Right lobe of liver (tissue), 6 donors: Measurements from ENCODE around the gene BAMBI. TPM values are rescaled to one million over a fixed set of nuclear protein-coding genes. Genes with fewer than 3 reads are reported as not detected.

Experiments
- ATAC-seq, 4 donors: fragments of 200-7000 bp; cut with Tn5 transposase; one replicate each; pipeline ENCODE4 v1.9.1; 2020; ENCODE audit warnings: mild to moderate bottlenecking in 4 of 4, moderate library complexity in 4 of 4
- DNase-seq, 3 donors: peaks; one replicate each; pipeline ENCODE4 v3.0.0-alpha.2; 2020
- H3K27ac ChIP-seq, 3 donors: fragments of 200-600 bp; one replicate each; pipeline ENCODE4 v1.8.0; 2022
- H3K27me3 ChIP-seq, 2 donors: fragments of 200-600 bp; one replicate each; pipeline ENCODE4 v1.8.0; 2022
- H3K36me3 ChIP-seq, 4 donors: fragments of 200-600 bp; sonication (generic) in 1 of 4; one replicate each; pipeline versions ENCODE4 v1.5.1 to v1.8.0; 2017 to 2022; ENCODE audit warnings: control low read depth in 1 of 4
- H3K4me1 ChIP-seq, 4 donors: fragments of 200-600 bp; sonication (generic) in 1 of 4; one replicate each; pipeline versions ENCODE4 v1.5.1 to v1.8.0; 2017 to 2022; ENCODE audit warnings: control low read depth in 1 of 4
- H3K4me3 ChIP-seq, 3 donors: fragments of 200-600 bp; one replicate each; pipeline ENCODE4 v1.8.0; 2022
- H3K9me3 ChIP-seq, 4 donors: fragments of 200-600 bp; sonication (generic) in 1 of 4; one replicate each; pipeline versions ENCODE4 v1.5.1 to v1.8.0; 2017 to 2022; ENCODE audit warnings: control low read depth in 1 of 4
- POLR2A ChIP-seq: fragments of 450-650 bp; IDR thresholded peaks from one replicate; pipeline ENCODE4 v1.6.1; 2017; ENCODE audit warnings: antibody characterized with exemption, mild to moderate bottlenecking
- WGBS: methylation state at CpG from one replicate; pipeline ENCODE4 v1.1.6; 2018; ENCODE audit warnings: low coverage, low lambda C conversion rate; ENCODE audit not compliant: insufficient coverage; ENCODE audit errors: missing lambda C conversion rate; 5-methylcytosine and 5-hydroxymethylcytosine counted together
- intact Hi-C, 2 donors: fragments of 100-400 bp; cut with DNase I; formaldehyde crosslinking; loops; one replicate each; pipeline versions ENCODE4 v1.11.2 to v1.14.1; 2022
- total RNA-seq, 6 experiments: library from RNA; depleted of rRNA in 2 of 6; stranded (reverse); fragments of >200 nt in 2 of 6; fragmentation: NEBNext Ultra II Directional in 3 of 6; extraction: Animal tissue kit (Norgen Biotek cat#: 25700) in 3 of 6; gene quantifications; one replicate each; pipeline versions ENCODE4 v1.1.0 to v1.2.4, GENCODE V29; 2016 to 2023
- TF ChIP-seq, protein P1 (sequence below), 4 donors: fragments of 200-600 bp in 3 of 4; fragments of 450-650 bp in 1 of 4; IDR thresholded peaks; one replicate each; pipeline versions ENCODE4 v1.5.1 to v1.8.0; 2016 to 2022; ENCODE audit warnings: antibody characterized with exemption in 4 of 4, mild to moderate bottlenecking in 2 of 4
- donor health status: DM: no; HTN: yes; CAD: no.
- donor health status: DM: no; HTN: no; CAD: no.
- donor health status: DM: no; HTN: no; CAD: no.
- donor health status: DM: no; HTN: yes; CAD: no.
- donor health status: DM: no; HTN: yes; CAD: no.

Gene BAMBI
- total RNA-seq, 6 experiments from 2014 or later, result 2.4 to 22.4 (median 7.2) TPM

DNA sequence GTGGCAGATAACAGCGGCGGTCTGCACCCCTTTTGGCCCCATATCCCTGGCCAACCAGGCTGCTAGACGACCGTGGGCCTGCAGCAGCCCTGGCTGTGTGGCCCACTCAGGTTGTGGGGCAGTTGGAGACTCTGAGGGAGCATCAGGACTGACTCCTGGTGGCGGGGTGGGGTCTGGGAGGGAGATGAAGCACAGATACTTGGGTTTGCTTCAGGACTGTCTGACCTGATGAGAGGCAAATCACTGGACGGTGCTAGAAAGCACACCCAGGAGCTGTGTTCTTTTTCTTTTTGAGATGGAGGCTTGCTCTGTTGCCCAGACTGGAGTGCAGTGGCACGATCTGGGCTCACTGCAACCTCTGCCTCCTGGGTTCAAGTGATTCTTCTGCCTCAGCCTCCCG lies 28.2 kb downstream of the BAMBI start:
- DNase-seq (no peak), ATAC-seq (no peak)
- no peak for TF ChIP-seq POLR2A
- TF ChIP-seq, protein P1, sequence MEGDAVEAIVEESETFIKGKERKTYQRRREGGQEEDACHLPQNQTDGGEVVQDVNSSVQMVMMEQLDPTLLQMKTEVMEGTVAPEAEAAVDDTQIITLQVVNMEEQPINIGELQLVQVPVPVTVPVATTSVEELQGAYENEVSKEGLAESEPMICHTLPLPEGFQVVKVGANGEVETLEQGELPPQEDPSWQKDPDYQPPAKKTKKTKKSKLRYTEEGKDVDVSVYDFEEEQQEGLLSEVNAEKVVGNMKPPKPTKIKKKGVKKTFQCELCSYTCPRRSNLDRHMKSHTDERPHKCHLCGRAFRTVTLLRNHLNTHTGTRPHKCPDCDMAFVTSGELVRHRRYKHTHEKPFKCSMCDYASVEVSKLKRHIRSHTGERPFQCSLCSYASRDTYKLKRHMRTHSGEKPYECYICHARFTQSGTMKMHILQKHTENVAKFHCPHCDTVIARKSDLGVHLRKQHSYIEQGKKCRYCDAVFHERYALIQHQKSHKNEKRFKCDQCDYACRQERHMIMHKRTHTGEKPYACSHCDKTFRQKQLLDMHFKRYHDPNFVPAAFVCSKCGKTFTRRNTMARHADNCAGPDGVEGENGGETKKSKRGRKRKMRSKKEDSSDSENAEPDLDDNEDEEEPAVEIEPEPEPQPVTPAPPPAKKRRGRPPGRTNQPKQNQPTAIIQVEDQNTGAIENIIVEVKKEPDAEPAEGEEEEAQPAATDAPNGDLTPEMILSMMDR (IDR thresholded peaks at IDR 0.05), result no peak
- intact Hi-C loops, result no loop called here
- no peak overlapping the region for H3K27ac ChIP-seq
- 61% methylated on average over 4 of the region's 8 CpGs for WGBS
- H3K27me3 ChIP-seq, result no peaks in the 10 kb centered on the region
- H3K9me3 ChIP-seq, result no peaks in the 10 kb centered on the region
- no peaks in the 10 kb centered on the region for H3K36me3 ChIP-seq
- no peaks in the 10 kb centered on the region for H3K4me1 ChIP-seq
- H3K4me3 ChIP-seq, result no peak overlapping the region

- no peaks in the 10 kb centered on the region for H3K27me3 ChIP-seq
- no peaks in the 10 kb centered on the region for H3K9me3 ChIP-seq
- H3K36me3 ChIP-seq, result no peaks in the 10 kb centered on the region
- intact Hi-C loops, result no loop called here
- H3K4me1 ChIP-seq, result no peaks in the 10 kb centered on the region
- ATAC-seq (no peak), DNase-seq (no peak)
- TF ChIP-seq, protein P1 (IDR thresholded peaks at IDR 0.05), result no peak
- TF ChIP-seq POLR2A, result no peak
- no peak overlapping the region for H3K27ac ChIP-seq
- 79% methylated on average over 9 of the region's 9 CpGs for WGBS
- H3K4me3 ChIP-seq, result no peak overlapping the region
These were observed 31.8 kb downstream of the BAMBI start for GRCh38 chr10:28709001-28709710.

- 57% methylated on average over 5 of the region's 6 CpGs for WGBS
- intact Hi-C loops, result no loop called here
- H3K9me3 ChIP-seq, result no peaks in the 10 kb centered on the region
- H3K27ac ChIP-seq, result no peak overlapping the region
- no peak overlapping the region for H3K4me3 ChIP-seq
- H3K4me1 ChIP-seq, result no peaks in the 10 kb centered on the region
- ATAC-seq (no peak), DNase-seq (no peak)
- TF ChIP-seq POLR2A, result no peak
- TF ChIP-seq, protein P1 (IDR thresholded peaks at IDR 0.05), result no peak
- no peaks in the 10 kb centered on the region for H3K36me3 ChIP-seq
- no peaks in the 10 kb centered on the region for H3K27me3 ChIP-seq
These were observed 33.0 kb downstream of the BAMBI start for GRCh38 chr10:28710202-28710886.

DNA sequence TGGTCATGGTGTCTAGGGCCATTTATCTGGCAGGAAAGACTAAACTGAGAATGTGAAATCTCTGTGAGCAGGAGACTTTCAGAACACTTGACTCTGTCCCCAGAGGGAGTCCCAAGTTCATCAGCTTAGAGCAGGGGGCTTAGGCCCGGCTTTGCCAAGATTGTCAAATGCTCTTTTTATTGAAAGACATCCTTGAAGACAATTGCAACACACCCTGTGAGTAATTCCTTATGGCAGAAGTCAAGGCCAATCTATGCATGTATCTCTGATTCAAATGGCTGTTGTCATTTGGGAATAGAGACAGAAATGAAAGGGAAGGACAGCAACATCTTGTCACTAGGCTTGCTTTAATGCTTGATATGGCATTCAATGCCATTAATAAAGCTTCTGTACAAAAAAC lies 33.7 kb downstream of the BAMBI start:
- DNase-seq, result no peak
- ATAC-seq, result no peak
- TF ChIP-seq, protein P1 (IDR thresholded peaks at IDR 0.05), result no peak
- TF ChIP-seq POLR2A, result no peak
- Histone ChIP-seq H3K4me3 (no peak overlapping the region), H3K4me1 (no peaks in the 10 kb centered on the region), H3K9me3 (no peaks in the 10 kb centered on the region), H3K27me3 (no peaks in the 10 kb centered on the region), H3K36me3 (no peaks in the 10 kb centered on the region), H3K27ac (no peak overlapping the region)
- intact Hi-C loops, result no loop called here
- 78% methylated on average over 1 of the region's 1 CpG for WGBS
